Spleen (tissue), 7 donors: Measurements from ENCODE around the gene CCPG1.

ENCODE experiments used
- CTCF ChIP-seq, 11 experiments: fragments of 200-600 bp in 7 of 11; fragments of 450-650 bp in 4 of 11; sonication (generic) in 4 of 11; IDR thresholded peaks in 8 of 11; conservative IDR thresholded peaks in 3 of 11; 1 replicate in 7 of 11; 2 replicates in 4 of 11; pipeline versions ENCODE4 v1.4.0 to v1.8.0; 2016 to 2021; ENCODE audit warnings: antibody characterized with exemption in 11 of 11, inconsistent platforms in 4 of 11, mild to moderate bottlenecking in 1 of 11
- POLR2A ChIP-seq, 3 donors: fragments of 450-650 bp; IDR thresholded peaks; one replicate each; pipeline ENCODE4 v1.5.1; 2017; ENCODE audit warnings: antibody characterized with exemption in 3 of 3, mild to moderate bottlenecking in 1 of 3
- POLR2AphosphoS5 ChIP-seq, 3 donors: sonication (generic); formaldehyde crosslinking; IDR thresholded peaks; one replicate each; pipeline ENCODE4 v1.5.1; 2017; ENCODE audit warnings: antibody characterized with exemption in 3 of 3
- donor health status: DM: no; HTN: no; CAD: no; lungs with moderate emphysema.
- donor health status: DM: no; HTN: no; CAD: no.
- donor health status: DM: no; HTN: no; CAD: no.

DNA sequence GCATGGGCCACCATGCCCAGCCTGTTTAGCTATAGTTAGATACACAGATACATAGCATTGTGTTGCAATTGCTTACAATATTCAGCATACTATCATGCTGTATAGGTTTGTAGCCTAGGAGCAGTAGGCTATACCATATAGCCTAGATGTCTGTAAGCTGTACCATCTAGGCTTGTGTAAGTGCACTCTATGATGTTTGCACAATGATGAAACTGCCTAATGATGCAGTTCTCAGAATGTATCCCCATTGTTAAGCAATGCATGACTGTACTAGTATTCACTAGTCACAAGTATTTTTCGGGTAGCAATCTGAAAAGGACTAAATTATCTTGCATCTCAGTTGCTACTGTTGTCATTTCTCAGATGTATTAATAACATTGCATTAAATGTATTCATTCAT, 73.2 kb downstream of the CCPG1 start:
- TF ChIP-seq CTCF (IDR thresholded peaks at IDR 0.05 in 8 of 11, conservative IDR thresholded peaks at IDR 0.05 in 3 of 11): no peak
- no peak for TF ChIP-seq POLR2AphosphoS5 (IDR thresholded peaks at IDR 0.05)
- no peak for TF ChIP-seq POLR2A (IDR thresholded peaks at IDR 0.05)
